WTC11 (cell line): ENCODE data around the gene LAMB4.

ENCODE experiments used
- NR1H2 ChIP-seq: sonication (generic); formaldehyde crosslinking; IDR thresholded peaks from 2 replicates; pipeline ENCODE4 v1.9.0; 2021; ENCODE audit warnings: mild to moderate bottlenecking, moderate library complexity, missing genetic modification reagents
- TF ChIP-seq, protein P1 (sequence below): sonication (generic); formaldehyde crosslinking; IDR thresholded peaks from 2 replicates; pipeline ENCODE4 v1.8.1; 2022; ENCODE audit warnings: mild to moderate bottlenecking, moderate library complexity, missing genetic modification reagents
- TF ChIP-seq, protein P2 (sequence below): fragments of 200-600 bp; IDR thresholded peaks from 2 replicates; pipeline ENCODE4 v1.8.0; 2022; ENCODE audit warnings: antibody characterized with exemption
- TF ChIP-seq, protein P3 (sequence below): sonication (generic); formaldehyde crosslinking; IDR thresholded peaks from 2 replicates; pipeline ENCODE4 v1.8.1; 2022; ENCODE audit warnings: low read depth, missing genetic modification reagents, borderline replicate concordance
- TF ChIP-seq, protein P4 (sequence below): sonication (generic); formaldehyde crosslinking; IDR thresholded peaks from 2 replicates; pipeline ENCODE4 v1.8.1; 2023; ENCODE audit warnings: mild to moderate bottlenecking, moderate library complexity, missing genetic modification reagents

DNA sequence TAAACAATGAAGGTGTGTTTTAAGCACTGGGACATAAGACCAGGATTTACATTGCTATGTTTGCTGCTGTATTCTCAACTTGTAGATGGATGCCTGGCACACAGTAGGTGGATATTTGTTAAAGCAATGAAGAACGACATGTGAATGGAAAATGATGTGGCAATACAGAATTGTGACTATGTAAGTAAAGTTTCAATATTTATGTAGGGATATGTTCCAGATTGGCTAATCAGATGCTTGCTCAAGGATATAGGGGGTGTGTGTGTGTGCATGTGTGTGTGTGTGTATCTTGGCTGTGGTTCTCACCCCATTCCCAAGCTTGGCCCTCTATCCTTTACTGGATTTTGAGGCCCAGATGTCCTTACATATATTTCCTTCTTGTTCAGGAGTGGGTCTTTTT lies 84.5 kb downstream of the LAMB4 start:
- TF ChIP-seq, protein P1, sequence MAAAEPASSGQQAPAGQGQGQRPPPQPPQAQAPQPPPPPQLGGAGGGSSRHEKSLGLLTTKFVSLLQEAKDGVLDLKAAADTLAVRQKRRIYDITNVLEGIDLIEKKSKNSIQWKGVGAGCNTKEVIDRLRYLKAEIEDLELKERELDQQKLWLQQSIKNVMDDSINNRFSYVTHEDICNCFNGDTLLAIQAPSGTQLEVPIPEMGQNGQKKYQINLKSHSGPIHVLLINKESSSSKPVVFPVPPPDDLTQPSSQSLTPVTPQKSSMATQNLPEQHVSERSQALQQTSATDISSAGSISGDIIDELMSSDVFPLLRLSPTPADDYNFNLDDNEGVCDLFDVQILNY = no peak
- TF ChIP-seq, protein P2, sequence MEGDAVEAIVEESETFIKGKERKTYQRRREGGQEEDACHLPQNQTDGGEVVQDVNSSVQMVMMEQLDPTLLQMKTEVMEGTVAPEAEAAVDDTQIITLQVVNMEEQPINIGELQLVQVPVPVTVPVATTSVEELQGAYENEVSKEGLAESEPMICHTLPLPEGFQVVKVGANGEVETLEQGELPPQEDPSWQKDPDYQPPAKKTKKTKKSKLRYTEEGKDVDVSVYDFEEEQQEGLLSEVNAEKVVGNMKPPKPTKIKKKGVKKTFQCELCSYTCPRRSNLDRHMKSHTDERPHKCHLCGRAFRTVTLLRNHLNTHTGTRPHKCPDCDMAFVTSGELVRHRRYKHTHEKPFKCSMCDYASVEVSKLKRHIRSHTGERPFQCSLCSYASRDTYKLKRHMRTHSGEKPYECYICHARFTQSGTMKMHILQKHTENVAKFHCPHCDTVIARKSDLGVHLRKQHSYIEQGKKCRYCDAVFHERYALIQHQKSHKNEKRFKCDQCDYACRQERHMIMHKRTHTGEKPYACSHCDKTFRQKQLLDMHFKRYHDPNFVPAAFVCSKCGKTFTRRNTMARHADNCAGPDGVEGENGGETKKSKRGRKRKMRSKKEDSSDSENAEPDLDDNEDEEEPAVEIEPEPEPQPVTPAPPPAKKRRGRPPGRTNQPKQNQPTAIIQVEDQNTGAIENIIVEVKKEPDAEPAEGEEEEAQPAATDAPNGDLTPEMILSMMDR = no peak
- no peak for TF ChIP-seq NR1H2 (CRISPR knock-in tag)
- TF ChIP-seq, protein P3, sequence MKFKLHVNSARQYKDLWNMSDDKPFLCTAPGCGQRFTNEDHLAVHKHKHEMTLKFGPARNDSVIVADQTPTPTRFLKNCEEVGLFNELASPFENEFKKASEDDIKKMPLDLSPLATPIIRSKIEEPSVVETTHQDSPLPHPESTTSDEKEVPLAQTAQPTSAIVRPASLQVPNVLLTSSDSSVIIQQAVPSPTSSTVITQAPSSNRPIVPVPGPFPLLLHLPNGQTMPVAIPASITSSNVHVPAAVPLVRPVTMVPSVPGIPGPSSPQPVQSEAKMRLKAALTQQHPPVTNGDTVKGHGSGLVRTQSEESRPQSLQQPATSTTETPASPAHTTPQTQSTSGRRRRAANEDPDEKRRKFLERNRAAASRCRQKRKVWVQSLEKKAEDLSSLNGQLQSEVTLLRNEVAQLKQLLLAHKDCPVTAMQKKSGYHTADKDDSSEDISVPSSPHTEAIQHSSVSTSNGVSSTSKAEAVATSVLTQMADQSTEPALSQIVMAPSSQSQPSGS (CRISPR knock-in tag) = no peak
- TF ChIP-seq, protein P4, sequence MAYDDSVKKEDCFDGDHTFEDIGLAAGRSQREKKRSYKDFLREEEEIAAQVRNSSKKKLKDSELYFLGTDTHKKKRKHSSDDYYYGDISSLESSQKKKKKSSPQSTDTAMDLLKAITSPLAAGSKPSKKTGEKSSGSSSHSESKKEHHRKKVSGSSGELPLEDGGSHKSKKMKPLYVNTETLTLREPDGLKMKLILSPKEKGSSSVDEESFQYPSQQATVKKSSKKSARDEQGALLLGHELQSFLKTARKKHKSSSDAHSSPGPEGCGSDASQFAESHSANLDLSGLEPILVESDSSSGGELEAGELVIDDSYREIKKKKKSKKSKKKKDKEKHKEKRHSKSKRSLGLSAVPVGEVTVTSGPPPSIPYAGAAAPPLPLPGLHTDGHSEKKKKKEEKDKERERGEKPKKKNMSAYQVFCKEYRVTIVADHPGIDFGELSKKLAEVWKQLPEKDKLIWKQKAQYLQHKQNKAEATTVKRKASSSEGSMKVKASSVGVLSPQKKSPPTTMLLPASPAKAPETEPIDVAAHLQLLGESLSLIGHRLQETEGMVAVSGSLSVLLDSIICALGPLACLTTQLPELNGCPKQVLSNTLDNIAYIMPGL (CRISPR knock-in tag) = no peak
